Spleen (tissue), 3 donors: ENCODE data around the gene MRPL3.

Experiments used
- POLR2A ChIP-seq, 3 donors: fragments of 450-650 bp; IDR thresholded peaks; one replicate each; pipeline ENCODE4 v1.5.1; 2017; ENCODE audit warnings: antibody characterized with exemption in 3 of 3, mild to moderate bottlenecking in 1 of 3
- POLR2AphosphoS5 ChIP-seq, 3 donors: sonication (generic); formaldehyde crosslinking; IDR thresholded peaks; one replicate each; pipeline ENCODE4 v1.5.1; 2017; ENCODE audit warnings: antibody characterized with exemption in 3 of 3

- no peak for TF ChIP-seq POLR2A (IDR thresholded peaks at IDR 0.05)
- TF ChIP-seq POLR2AphosphoS5 (IDR thresholded peaks at IDR 0.05), result no peak
These were observed 48.0 kb upstream of the MRPL3 start for GRCh38 chr3:131550562-131551465.
